Measurements from ENCODE around the gene AMH.

AMH gene

DNA sequence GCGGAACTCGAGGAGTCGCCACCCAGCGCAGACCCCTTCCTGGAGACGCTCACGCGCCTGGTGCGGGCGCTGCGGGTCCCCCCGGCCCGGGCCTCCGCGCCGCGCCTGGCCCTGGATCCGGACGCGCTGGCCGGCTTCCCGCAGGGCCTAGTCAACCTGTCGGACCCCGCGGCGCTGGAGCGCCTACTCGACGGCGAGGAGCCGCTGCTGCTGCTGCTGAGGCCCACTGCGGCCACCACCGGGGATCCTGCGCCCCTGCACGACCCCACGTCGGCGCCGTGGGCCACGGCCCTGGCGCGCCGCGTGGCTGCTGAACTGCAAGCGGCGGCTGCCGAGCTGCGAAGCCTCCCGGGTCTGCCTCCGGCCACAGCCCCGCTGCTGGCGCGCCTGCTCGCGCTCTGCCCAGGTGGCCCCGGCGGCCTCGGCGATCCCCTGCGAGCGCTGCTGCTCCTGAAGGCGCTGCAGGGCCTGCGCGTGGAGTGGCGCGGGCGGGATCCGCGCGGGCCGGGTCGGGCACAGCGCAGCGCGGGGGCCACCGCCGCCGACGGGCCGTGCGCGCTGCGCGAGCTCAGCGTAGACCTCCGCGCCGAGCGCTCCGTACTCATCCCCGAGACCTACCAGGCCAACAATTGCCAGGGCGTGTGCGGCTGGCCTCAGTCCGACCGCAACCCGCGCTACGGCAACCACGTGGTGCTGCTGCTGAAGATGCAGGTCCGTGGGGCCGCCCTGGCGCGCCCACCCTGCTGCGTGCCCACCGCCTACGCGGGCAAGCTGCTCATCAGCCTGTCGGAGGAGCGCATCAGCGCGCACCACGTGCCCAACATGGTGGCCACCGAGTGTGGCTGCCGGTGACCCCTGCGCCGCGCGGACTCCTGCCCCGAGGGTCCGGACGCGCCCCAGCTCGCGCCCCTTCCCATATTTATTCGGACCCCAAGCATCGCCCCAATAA lies 2.3 kb downstream of the AMH start:
- no peak for DNase-seq

DNA sequence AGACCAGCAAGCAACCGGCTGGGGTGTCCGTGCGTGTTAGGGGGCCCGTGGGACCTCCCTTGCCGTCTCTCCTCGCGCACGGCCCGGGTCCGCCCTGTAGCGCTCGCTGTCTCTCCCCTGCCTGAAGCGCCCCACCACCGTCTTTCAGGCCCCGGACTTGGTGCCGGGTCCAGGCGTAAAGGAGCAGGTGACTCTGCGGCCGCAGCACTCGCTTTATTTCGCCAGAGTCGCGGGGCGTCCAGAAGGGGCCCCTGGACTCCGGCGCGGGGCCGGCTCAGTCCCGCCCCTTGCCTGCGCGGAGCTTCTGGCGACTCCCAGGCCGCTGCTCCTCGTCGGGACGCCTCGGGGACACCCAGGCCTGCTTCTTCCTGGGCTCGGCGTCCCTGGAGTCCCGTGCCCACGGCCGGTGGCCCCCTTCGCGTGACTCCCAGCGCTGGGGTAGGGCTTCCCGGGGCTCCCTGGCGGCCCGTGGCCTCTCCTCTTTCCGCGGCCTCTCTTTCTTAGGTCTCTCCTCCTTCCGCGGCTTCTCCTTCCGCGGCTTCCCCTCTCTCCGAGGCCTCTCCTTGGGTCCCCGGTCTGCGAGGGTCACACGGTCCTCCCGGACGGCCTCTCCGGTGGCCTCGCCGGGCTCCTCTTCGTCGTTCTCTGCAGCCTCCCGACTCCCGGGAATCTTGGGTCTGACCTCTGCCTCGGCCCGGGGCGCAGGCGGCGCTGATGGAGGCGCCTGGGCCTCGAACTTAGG lies 3.1 kb downstream of the AMH start:
- DNase-seq = no peak

GRCh38 chr19:2252797-2253105 lies 3.6 kb downstream of the AMH start:
- DNase-seq = no peak

DNA sequence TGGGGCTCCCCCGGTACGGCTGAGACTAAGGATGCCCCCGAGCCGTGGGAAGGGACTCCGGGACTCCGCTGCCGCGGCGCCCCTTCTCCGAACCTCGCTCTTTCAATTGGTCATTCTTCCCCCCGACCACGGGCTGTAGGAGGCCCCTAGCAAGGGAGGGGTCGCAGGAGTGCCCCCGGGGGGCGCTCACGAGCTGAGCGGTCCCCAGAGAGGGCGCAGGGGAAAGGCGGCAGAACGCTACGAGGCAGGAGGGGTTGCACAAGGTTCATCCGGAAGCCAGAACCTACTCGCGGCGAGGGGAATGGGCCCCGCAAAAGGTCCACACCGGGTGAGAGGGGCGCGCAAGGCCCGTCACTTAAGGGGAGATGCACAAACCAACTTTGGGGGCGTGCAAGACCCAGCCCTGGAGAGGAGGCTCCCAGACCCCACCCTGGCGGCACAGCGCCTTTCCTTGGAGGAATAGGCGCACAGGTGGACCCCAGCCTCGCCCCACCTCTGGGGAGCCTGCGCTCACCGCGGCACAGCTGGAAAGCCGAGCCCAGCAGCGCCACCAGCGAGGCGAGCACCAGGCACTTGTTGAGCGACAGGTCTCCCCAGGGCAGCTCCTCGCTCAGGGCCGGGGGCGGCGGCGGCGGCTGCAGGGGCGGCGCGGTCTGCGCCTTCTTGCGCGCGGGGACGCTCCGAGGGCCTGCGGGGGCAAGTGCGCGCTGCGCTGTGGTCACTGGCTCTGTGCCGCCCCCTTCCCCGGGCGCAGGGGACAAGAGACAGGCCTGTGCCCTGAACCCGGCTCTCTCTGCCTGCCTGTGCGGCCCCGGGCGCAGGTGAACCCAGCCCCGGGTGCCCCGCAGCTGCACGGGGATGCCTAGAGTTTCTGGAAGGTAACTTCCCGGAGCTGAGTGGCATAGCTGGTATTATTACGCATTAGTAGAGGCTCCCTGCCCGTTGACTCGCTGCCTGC lies 4.3 kb downstream of the AMH start:
- peak; percentile 65 for DNase-seq

GRCh38 chr19:2254064-2254872 lies 5.1 kb downstream of the AMH start:
- DNase-seq = no peak

GRCh38 chr19:2255112-2255845 lies 6.2 kb downstream of the AMH start:
- DNase-seq = no peak

GRCh38 chr19:2255982-2256685 lies 7.0 kb downstream of the AMH start, which contains the start of gene JSRP1:
TSS of gene JSRP1 (minus strand) at chr19:2256417. CDS start at chr19:2255314, 1,103 bp downstream.
- DNase-seq = peak; percentile 39

GRCh38 chr19:2259336-2259735 lies 10.2 kb downstream of the AMH start:
- no peak for DNase-seq

- DNase-seq = no peak
Measured at GRCh38 chr19:2260341-2260805, 11.2 kb downstream of the AMH start.

DNA sequence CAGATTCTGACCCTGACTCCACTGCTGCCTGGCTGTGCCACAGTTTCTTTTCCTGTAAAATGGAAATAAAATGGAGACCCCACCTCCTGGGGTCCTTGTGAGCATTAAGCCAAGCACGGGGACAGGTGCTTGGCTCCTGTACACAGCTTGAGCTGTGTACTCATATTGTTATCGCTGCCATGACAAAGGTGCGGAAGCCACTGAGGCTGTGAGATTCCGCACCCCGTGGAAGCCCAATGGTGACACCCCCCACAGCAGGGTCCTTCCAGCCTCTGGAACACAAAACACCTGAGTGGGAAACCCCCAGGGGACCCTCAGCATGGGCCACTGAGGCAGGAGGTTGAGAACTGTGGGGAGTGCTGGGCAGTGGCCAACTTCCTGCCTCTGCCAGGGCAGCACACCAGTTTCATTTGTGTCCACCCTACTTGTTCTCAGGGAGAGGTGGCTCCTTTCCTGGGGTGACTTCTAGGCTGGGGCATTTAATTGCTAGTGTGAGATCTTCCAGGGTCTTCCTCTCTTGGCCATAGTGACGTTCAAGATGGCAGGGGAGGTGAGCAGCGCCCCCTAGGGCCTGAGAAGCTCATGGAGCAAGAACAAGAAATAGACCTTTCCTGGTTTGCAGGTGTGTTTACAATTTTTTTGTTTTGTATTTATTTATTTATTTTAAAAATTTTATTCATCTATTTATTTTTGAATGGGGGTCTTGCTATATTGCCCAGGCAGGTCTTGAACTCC lies 12.5 kb downstream of the AMH start:
- peak; percentile 60 for DNase-seq

DNA sequence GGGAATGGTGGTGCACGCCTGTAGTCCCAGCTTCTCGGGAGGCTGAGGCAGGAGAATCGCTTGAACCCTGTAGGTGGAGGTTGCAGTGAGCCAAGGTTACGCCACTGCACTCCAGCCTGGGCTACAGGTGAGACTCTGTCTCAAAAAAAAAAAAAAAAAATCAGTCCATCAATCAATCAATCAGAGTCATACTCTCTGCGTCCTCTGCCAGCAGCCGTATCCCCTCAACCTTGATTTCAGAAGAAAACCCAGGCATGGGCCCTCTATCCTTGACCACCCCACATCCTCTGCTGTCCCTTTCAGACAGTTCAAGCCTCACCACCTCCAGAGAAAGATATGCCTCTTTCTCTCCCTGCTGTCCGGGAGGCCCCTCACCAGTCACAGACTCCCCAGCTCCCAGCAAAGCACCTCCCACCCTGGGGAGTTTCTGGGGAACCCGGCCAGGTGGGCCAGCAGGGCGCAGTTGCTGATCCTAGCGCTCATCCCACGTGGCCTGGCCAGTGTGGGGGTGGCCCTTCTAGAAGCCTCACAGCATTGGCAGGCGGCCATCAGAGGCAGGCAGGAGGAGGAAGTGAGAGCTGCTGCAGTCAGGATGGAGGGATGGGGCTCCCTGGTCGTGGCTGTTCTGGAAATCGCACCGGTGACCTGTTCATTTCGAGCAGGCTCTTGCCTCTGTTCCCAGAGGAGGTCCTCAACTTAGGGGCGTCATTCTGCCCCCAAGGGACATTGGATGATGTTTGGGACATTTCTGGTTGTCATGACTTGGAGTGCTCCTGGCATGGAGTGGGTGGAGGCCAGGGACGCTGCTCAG lies 17.3 kb downstream of the AMH start:
- peak; percentile 71 for DNase-seq

GRCh38 chr19:2268480-2268830 lies 19.3 kb downstream of the AMH start:
- DNase-seq = no peak

DNA sequence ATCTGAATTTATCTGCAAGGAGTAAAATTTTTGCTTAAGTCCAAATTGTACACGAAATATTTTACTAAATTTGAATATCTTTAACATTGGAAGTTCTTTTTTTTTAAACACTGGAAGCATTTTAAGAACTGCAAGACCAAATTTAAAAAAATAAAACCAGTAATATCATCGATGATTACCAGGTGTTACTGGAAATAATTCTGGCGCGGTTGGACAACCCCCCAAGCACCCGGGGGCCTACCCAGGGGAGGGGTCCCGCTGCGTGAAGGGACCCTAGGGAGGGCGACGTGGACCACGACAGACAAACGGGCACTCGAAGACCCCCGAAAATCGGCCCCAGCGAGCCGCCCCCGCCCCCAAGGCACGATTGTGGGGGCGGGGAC lies 19.7 kb downstream of the AMH start:
- no peak for DNase-seq

GRCh38 chr19:2269244-2270156 lies 20.4 kb downstream of the AMH start:
- peak; percentile 98 for DNase-seq

- DNase-seq = no peak
Measured at GRCh38 chr19:2270157-2270422, 21.0 kb downstream of the AMH start.

DNA sequence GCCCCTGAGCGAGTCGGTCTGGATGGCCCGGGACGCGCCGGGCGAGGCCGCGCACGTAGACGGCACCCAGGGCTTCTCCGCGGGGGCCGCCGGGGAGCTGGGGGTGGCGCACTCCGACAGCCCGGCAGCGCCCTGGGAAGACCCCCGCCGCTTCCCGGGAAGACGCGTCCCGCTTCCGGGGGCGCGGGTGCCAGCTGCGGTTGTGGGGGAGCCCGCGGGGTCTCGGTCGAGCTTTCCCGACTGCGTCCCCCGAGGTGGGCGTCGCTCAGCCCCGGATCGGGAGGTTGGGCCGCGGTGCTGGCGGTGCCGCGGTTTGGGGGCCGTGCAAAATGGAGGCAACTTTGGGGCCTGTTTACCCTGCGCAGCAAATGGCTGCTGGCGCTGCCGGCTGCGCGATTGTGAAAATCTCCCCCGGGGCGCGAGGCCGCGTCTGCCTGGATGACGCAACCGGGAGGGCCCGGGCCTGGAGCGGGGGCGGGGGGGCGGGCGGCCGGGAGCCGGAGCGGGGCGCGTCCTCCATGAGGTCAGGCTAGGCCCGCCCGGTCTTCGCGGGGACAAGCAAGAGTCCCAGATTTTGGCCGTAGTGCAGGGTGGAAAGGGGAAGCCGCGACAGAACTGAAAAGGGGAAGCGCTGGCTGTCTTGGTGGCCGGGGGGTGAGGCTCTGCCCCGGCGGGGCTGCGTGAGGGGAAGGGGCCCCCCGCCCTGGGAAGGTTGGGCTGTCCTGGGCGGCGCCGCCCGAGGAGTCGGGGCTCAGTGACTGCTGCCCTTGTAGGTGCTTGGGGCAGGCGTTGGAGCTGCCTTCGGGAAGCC lies 21.5 kb downstream of the AMH start:
- DNase-seq = peak; percentile 87
